Measurements from ENCODE around the gene LMX1A.

GRCh38 chr1:165279882-165280281, 76.6 kb downstream of the LMX1A start:
- TF ChIP-seq, protein P1, sequence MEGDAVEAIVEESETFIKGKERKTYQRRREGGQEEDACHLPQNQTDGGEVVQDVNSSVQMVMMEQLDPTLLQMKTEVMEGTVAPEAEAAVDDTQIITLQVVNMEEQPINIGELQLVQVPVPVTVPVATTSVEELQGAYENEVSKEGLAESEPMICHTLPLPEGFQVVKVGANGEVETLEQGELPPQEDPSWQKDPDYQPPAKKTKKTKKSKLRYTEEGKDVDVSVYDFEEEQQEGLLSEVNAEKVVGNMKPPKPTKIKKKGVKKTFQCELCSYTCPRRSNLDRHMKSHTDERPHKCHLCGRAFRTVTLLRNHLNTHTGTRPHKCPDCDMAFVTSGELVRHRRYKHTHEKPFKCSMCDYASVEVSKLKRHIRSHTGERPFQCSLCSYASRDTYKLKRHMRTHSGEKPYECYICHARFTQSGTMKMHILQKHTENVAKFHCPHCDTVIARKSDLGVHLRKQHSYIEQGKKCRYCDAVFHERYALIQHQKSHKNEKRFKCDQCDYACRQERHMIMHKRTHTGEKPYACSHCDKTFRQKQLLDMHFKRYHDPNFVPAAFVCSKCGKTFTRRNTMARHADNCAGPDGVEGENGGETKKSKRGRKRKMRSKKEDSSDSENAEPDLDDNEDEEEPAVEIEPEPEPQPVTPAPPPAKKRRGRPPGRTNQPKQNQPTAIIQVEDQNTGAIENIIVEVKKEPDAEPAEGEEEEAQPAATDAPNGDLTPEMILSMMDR (conservative IDR thresholded peaks at IDR 0.05), result no peak
- no peak for TF ChIP-seq ZFX (IDR thresholded peaks at IDR 0.05)
